Activated T-cell treated with anti-CD3 and anti-CD28 coated beads, Interleukin-2, amount 50 U/mL, for 48 hours (primary cell): ENCODE results near the gene MTA1.

Source experiments
- DNase-seq, 2 experiments: peaks; one replicate each; pipeline ENCODE4 v3.0.0-alpha.2; 2020

MTA1 gene

DNA sequence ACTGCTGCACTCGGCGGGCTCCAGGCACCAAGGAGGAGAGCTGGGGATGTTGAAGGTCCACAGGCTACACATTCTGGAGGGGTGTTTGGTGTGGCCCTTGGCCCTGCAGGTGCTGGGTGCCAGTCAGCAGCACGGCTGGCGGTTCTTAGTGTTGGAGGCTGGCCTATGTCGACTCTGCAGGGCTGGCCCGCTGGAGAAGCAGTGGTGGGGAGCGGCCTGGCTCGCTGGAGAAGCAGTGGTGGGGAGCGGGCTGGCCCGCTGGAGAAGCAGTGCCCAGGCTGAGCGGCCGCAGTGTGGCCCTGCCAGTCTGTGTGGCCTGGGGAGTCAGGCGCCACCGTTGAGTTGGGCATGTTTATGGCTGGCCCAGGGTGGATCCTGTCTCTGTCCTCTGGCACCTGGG lies 27.3 kb downstream of the MTA1 start:
- DNase-seq, result no peak

DNA sequence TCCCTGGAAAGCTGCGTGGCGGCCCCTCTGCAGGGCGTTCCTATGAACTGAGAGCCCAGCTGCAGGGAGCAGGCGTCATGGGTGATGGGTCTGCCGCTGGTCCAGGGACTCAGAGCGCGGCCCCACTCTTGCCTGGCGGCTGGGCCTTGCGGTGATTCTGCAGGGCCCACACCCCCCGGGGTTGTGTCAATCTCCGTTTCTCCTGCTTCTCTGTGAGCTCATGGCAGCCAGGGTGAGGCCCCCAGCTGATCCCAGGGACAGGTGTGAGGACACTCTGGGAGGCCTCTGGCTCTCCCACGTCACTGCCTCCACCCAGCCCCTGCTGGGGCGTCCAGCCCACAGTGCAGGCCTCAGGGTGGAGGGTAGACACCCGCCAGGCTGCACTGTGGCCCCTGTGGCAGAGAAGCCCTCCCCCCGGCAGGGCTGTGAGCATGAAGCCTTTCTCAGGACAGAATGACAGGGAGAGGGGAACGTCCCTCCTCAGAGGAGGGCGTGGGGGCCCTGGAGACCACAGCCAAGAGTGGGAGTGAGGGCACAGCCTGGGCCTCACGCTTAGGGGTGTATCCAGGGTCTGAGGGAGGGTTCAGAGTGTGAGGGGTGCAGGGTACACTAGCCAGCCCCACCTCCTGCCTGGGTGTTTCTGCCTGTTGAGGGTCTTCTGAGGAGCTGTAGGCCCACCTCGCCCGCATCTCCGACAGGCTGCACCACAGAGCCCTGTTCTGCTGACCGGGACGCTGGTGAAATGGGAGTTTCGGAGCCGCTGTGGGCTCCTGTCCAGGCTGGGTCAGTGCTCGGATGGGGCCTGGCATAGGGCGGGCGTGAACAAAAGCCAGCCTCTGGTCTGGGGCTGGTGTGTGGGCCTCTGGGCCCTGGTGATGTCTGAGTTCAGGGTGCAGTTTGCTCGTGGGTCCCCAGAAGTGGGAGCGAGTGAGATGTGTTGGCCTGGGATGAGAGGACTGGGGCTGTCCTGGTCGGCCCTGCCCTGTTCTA lies 28.3 kb downstream of the MTA1 start:
- no peak for DNase-seq

DNA sequence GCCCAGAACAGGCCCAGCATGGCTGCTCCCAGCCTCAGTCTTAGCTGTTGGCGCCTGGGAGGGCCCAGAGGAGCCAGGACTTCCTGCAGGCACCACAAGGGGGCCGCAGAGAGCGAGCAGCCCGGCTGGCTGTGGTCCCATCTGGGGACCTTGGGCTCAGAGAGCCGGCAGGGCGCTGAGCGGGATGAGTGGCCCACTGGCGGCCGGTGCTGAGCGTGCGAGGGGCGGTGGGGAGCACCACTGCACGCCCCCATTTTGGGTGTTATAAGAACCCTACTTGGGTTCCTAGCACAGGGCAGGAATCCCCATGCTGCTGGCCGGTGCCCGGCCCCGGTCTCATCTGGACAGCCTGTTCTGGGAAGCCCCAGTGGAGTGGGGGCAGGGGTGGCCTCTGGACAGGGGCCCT lies 29.1 kb downstream of the MTA1 start:
- DNase-seq, result peak; percentile 73 to 80

DNA sequence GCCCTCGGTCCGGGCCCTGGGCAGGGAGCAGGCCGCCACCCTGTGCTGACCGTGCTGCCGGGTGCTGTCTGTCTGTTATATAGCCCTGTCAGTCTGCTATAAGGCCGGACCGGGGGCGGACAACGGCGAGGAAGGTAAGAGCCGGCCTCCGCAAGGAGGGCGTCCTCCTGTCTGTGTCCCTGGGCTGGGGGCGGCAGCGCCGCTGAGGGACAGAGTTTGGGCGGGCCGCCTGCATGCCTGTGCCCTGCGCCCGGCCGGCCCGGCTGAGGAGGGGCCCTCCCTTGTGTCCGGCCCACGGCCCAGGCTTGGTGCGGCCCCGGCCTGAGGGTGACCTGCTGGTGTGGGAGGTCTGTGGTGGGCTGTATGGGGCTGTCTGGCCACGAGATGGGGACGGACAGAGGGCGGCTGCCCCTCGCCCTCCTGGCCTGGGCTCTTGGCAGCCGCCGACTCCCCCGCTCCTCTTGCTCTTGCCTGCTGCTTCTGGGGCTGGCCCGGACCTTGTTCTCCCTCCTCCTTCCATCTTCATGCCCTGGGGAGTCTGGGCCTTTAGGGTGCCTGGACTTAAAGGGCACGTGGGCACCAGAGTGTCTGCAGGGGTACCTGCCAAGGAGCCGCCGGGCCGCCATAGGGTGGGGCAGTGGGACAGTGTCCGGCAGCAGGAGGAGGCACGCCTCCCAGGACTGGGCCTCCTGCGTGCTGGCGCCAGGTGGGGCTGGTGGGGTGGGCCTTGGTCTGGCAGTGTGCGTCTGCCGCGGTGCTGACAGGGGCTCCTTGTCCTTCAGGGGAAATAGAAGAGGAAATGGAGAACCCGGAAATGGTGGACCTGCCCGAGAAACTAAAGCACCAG lies 29.9 kb downstream of the MTA1 start:
- no peak for DNase-seq

DNA sequence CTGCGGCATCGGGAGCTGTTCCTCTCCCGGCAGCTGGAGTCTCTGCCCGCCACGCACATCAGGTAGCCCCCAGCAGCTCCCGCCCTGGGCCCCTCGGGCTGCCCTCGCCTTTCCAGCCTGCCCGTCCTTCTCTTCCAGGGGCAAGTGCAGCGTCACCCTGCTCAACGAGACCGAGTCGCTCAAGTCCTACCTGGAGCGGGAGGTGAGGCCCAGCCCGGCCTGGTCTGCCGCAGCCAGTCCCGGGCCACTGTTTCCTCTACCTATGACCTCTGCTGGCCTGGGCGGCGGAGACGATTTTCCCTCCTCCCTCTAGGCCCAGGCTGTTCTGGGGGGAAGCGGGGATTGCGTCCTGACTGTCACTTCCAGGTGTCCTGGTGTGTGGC lies 30.5 kb downstream of the MTA1 start:
- no peak for DNase-seq

DNA sequence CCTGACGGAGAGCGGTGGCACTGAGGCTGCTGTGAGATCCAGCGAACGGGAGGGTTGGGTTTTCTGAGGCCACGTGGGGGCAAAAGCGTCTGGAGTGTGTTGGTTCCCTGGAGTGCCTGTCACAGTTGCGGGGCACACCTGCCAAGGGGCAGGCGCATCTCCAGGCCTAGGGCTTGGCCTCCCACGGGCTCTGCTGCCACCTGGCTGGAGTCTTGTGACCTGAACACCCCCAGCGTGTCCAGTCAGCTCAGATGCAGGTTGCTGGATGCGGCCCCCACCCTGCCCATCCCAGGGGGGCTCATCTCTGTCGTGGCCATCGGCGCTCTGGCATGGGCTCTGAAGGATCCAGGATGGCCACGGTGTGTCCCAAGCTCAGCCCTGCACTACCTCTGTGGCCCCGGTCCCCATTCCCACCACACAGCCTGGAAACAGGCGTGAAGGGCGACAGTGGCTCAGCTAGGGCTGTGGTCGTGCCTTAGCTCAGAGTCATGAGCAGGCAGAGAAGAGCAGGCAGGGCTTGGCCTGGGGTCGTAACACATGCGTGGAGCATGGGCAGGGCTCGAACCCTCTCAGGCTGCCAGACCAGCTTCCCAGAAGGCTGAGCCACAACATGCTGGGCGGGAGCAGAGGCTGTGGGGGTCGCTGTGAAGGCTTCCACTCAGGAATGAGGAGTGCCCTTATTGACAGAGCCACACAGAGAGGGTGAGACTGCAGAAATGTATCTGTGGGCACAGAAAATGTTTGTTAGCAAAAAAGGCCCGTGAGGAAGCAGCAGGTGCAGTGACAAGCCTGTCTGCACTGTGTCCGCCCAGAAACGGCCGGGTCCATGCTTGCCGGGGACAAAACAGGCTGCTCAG lies 31.5 kb downstream of the MTA1 start:
- DNase-seq, result no peak

DNA sequence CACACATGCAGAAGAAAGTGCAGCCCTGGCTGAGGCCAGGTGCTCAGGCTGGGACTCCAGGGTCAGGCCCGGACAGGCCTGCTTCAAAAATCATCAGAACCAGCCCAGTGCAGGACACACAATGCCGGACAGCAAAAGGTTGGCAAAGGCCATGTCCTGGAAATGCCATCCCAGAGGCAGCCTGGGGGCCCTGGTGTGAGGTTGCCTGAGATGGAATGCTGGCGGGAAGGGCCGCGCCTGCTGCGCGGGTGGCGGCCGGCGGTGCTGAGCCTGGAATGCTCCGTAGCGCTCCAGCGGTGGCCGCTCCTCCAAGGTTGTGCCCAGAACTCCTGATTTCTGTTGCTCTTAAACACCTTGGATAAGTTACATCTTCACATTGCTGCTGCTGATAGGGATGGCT lies 33.3 kb downstream of the MTA1 start:
- DNase-seq, result no peak

DNA sequence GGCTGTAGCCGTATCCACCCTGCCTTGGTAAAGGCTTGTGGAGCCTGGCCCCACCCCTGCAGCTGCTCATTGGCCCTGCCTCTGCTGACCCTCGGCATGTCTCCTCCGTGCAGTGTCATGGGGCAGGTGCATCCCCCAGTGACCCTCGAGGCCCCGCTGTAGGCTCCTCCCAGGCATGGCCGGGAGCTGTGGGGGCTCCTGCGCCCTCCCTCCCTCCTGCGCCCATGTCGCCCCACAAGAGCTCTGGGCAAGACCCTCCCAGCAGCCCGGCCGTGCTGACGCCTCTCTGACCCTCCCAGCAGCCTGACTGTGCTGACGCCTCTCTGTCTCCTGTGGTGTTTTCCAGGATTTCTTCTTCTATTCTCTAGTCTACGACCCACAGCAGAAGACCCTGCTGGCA lies 34.2 kb downstream of the MTA1 start:
- no peak for DNase-seq

DNA sequence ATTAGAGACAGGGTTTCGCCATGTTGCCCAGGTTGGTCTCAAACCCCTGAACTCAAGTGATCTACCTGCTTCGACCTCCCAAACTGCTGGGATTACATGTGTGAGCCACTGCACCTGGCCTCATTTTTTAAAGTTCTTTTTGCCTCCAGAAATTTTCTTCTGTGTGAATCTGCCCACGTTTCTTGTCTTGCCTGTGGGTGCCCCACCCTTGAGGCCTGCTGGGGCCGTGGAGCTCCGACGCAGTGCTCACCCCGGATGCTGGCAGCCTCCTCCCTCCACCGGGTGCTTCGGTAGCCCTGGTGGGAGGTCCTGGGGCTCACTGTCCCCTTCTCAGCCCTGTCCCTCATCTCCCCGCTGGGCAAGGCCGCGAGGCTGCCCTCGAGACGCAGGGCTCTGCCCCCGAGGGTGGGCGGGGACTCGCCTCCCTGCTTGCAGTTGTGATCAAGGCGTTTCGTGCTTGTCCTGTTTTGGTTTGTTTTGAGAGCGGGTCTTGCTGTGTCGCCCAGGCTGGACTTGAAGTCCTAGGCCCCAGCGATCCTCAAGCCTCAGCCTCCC lies 35.5 kb downstream of the MTA1 start:
- DNase-seq, result no peak

DNA sequence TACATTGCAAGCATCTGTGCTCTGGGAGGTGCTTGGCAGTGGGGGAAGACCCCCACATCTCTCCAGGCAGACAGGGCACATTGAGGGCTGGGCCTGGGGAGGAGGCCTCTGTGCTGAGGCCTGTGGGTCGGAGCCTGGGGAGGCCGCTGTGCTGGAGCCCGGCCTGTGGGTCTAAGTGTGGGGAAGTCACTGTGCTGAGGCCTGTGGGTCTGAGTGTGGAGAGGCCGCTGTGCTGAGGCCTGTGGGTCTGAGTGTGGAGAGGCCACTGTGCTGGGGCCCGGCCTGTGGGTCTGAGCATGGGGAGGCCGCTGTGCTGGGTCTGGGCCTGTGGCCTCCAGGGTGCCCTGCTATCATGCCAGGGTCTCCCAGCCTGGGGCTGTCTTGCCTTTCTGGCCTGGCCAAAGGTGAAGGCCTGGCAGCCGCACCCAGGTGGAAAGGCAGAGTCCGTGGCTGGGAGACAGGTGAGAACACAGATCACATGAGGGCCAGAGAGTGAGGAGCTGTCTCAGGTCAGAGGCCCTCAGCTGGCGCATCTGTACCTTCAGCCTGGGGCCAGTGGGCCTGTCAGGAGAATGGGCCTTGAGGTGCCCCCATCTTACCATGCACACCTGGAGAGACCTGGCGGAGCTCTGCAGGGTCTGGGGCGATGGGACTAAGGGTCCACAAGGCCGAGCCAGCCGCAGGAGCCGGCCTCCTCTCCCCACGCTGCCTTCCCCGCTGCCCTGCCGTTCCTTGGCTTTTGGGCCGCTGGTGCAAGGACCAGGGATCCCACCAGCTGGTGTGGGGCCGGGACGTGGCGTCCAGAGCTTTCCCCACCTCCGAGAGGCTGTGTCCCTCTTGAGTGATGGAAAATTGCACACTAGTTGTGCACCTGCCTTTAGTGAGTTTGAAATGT lies 36.4 kb downstream of the MTA1 start:
- no peak for DNase-seq

DNA sequence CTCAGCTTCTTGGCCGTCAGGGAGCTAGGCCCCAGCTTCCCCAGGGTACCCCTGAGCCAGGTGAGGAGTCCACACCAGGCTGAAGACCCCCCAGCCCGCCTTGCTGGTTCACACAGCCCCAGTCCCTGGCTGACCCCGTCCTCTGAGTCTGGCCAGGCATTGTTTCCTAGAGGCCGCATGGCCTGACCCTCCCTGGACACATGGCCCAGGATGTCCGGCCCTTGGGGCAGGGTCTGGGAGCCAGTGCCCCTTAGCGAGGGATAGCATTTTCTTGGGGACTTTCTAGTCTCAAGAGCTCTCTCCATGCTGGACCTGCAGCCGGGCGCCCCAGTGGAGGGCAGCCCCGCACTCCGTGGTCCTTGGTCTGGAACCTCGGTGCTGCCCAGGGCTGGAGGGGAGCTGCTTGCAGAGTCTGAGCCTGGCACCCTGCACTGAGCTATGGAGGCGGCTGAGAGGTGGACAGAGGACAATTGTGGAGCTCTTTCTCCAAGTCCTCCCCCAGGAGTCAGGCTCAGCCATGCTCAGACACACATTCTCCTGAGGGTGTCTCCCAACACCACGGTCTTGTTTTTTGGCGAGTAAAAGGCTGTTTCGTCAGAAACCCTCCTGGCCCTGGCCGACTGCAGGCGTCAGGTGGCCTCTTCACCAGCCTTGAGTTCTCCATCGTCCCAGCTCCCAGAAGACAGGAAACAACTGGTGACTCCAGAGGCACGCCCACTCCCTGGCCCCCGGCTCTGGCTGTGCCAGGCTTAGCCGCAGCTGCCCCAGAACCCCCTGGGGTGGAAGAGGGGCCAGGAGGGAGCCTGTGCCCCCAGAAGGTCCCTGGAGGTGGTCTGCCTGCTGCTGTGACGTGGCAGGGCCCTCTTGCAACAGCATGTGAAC lies 37.4 kb downstream of the MTA1 start:
- no peak for DNase-seq

DNA sequence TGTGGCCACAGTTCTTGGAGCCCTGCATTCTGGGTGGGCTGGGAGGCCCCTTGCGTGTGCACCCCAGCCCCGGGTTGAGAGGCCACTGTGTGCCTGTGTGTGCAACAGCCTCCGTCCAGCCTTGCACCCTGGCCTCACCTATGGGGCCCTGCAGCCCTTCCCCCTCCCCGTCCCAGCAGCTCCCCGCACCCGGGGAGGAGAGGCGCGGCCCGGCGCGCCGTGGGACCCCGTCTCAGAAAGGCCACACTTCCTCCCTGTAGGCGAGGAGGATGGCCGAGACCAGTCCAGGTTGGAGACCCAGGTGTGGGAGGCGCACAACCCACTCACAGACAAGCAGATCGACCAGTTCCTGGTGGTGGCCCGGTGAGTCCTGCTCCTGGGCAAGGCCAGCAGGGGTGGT lies 38.4 kb downstream of the MTA1 start:
- no peak for DNase-seq

DNA sequence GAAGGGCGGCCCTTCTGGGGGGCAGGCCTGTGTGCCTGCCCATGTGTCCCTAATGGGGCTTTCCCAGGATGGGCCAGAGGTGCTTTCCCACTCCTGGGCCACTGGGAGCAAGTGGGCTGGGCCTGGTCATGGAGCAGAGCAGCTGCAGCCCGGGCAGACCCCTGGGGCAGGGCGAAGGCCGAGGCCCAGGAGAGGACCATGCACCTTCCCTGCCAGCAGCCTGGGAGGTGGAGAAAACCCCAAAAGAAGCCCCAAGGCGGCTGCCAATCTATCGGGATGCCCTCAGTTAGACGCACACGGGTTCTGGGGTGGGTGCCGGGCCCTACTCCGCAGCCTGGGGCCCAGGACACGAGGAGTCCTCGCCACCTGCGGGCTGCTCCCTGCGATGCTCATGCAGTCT lies 38.9 kb downstream of the MTA1 start:
- no peak for DNase-seq

DNA sequence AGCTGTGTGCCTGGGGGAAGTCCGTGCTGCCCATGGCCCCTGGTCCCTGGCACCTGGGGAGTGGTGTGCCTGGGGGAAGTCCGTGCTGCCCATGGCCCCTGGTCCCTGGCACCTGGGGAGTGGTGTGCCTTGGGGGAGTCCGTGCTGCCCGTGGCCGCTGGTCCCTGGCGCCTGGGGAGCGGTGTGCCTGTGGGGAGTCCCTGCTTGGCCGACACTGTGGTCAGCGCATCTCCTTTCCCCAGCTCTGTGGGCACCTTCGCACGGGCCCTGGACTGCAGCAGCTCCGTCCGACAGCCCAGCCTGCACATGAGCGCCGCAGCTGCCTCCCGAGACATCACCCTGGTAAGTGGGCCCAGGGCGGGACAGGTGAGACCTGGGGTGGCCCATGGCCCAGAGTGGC lies 40.5 kb downstream of the MTA1 start:
- no peak for DNase-seq

DNA sequence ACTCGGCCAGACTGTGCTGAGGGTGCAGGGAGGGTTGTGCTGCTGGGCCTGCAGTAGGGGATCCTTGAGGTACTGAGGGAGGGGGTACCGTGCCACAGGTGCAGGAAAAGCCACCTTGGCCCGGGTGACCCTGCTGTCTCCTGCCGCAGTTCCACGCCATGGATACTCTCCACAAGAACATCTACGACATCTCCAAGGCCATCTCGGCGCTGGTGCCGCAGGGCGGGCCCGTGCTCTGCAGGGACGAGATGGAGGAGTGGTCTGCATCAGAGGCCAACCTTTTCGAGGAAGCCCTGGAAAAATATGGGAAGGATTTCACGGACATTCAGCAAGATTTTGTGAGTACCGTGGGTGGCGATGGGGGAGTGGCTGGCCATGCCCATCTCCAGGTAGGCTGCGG lies 41.0 kb downstream of the MTA1 start:
- DNase-seq, result no peak

DNA sequence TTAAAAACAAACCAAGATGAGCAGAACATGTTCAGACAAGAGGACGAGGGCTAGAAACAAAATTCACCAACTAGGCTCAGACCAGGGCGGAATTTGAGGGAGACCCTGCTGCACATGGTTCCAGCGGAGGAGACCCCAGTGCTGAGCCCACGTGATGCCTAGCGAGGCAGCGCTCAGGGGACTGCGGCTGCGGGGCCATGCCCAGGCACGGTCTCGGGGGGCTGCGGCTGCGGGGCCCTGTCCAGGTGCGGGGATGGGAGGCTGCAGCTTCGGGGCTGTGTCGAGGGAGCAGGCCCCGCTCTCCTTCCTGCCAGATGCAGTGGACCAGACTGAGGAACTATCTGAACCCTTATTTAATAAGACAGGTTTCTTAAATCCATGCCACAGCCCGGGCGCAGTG lies 42.3 kb downstream of the MTA1 start:
- DNase-seq, result no peak

DNA sequence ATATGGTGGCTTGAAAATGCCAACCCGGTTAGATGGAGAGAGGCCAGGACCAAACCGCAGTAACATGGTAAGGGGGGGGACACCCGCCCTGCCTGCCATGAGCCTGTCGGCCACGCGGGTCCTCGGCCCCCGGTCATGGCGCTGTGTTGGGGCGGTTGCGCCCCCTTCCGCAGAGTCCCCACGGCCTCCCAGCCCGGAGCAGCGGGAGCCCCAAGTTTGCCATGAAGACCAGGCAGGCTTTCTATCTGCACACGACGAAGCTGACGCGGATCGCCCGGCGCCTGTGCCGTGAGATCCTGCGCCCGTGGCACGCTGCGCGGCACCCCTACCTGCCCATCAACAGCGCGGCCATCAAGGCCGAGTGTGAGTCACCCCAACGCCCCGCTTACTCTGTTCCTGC lies 44.9 kb downstream of the MTA1 start:
- DNase-seq, result no peak

DNA sequence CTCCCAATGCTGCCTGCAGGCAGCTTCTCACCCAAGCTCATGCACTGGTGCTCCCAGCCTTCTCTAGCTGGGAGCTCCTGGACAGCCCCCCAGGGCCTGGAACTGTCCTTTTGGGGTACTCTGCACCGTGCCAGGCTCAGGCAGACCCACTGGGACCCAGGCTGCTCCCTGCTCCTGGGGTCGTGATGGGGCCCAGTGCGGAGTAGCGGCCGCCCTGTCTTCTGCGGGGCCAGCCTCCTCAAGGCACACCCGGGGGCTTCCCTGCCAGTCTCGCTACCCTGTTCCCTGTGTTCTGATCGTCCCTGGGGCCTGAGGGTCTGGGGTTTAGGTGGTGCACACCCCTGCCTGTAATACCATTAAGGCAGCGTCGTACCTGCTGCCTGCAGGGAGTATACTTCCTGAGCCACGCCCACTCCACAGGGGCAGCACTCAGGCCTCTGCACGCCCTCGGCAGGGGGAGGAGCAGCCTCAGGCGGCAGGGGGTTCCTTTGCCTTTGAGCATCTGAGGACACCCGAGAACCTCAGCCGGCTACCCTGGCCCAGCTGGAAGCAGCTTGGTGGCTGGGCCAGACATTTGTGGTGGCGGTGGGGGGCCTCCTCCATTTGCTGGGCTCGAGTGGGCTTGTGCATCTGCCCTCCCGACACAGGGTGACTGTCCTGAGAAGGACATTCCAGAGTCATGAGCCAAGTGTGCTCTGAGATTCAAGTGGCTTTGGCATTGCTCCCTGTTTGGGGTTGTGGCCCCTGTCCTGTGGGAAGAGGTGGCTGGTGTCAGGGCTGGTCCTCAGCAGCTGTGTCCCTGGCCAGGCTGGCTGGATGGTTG lies 45.8 kb downstream of the MTA1 start:
- no peak for DNase-seq

DNA sequence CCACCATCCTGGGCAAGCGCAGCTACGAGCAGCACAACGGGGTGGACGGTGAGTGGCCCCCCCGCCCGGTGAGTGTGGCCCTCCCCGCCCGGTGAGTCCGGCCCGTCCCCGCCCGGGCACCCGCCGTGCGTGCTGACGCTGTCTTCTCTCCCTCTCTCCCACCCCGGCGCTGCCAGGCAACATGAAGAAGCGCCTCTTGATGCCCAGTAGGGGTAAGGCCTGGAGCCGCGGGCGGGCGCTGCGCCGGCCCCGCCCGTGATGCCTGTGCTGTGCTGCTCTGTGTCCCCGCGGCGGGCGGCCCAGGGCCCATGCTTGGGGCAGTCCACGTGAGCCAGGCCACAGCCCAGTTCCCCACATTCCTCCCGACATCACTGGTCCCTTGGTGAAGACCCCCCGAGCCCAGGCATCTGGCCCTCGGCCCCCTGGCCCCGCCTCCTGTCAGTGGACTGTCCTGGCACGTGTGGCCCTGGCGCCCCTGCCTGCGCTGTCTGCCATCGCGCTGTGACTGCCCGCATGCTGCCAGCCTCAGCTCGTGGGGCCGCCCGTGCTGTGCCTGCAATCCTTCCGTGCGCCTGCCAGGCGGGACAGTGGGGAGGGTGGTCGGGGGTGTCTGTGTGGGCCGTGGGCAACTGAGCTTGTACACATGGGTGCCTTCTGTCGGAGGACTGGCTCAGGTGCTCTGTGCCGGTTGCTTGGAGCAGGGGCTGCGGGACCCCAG lies 47.1 kb downstream of the MTA1 start:
- no peak for DNase-seq
